HEK293 (cell line): ENCODE measurements around the gene ZNF783.

Source experiments
- BCL6B ChIP-seq: fragments of 450-650 bp; formaldehyde crosslinking; IDR thresholded peaks from 2 replicates; pipeline ENCODE4 v1.5.1; 2017; ENCODE audit warnings: missing biosample characterization, missing genetic modification characterization
- CTCF ChIP-seq: fragments of 450-650 bp; formaldehyde crosslinking; IDR thresholded peaks from 2 replicates; pipeline ENCODE4 v1.5.1; 2016; ENCODE audit warnings: missing biosample characterization, missing genetic modification characterization
- KLF16 ChIP-seq: fragments of 450-650 bp; formaldehyde crosslinking; IDR thresholded peaks from 2 replicates; pipeline ENCODE4 v1.5.1; 2017; ENCODE audit warnings: missing biosample characterization, missing genetic modification characterization
- ZFP37 ChIP-seq: fragments of 450-650 bp; formaldehyde crosslinking; IDR thresholded peaks from 2 replicates; pipeline ENCODE4 v1.5.1; 2016; ENCODE audit warnings: missing biosample characterization, missing genetic modification characterization
- ZNF114 ChIP-seq: fragments of 450-650 bp; formaldehyde crosslinking; IDR thresholded peaks from 2 replicates; pipeline ENCODE4 v1.5.0; 2017; ENCODE audit warnings: missing biosample characterization, missing genetic modification characterization
- ZNF302 ChIP-seq: fragments of 450-650 bp; formaldehyde crosslinking; IDR thresholded peaks from 2 replicates; pipeline ENCODE4 v1.5.1; 2016; ENCODE audit warnings: missing biosample characterization, missing genetic modification characterization, low read depth
- ZNF449 ChIP-seq: fragments of 450-650 bp; formaldehyde crosslinking; IDR thresholded peaks from 2 replicates; pipeline ENCODE4 v1.5.1; 2017; ENCODE audit warnings: missing biosample characterization, mild to moderate bottlenecking, missing genetic modification characterization, moderate library complexity
- ZNF624 ChIP-seq: fragments of 450-650 bp; formaldehyde crosslinking; IDR thresholded peaks from 2 replicates; pipeline ENCODE4 v1.5.1; 2017; ENCODE audit warnings: missing biosample characterization, missing genetic modification characterization
- TF ChIP-seq, protein P1 (sequence below): fragments of 450-650 bp; formaldehyde crosslinking; IDR thresholded peaks from 2 replicates; pipeline ENCODE4 v1.5.1; 2017; ENCODE audit warnings: missing biosample characterization, missing genetic modification characterization
- TF ChIP-seq, protein P2 (sequence below): fragments of 450-650 bp; formaldehyde crosslinking; conservative IDR thresholded peaks from 2 replicates; pipeline ENCODE4 v1.5.1; 2016; ENCODE audit warnings: low read depth, missing biosample characterization, missing genetic modification characterization

GRCh38 chr7:149240637-149241036, 21.4 kb upstream of the ZNF783 start:
- TF ChIP-seq CTCF (tag by site-specific recombination) (no peak), ZFP37 (no peak), ZNF449 (tag by site-specific recombination) (no peak), ZNF114 (tag by site-specific recombination) (no peak), ZNF302 (tag by site-specific recombination) (no peak), BCL6B (no peak), ZNF624 (no peak), KLF16 (no peak)
- TF ChIP-seq, protein P1, sequence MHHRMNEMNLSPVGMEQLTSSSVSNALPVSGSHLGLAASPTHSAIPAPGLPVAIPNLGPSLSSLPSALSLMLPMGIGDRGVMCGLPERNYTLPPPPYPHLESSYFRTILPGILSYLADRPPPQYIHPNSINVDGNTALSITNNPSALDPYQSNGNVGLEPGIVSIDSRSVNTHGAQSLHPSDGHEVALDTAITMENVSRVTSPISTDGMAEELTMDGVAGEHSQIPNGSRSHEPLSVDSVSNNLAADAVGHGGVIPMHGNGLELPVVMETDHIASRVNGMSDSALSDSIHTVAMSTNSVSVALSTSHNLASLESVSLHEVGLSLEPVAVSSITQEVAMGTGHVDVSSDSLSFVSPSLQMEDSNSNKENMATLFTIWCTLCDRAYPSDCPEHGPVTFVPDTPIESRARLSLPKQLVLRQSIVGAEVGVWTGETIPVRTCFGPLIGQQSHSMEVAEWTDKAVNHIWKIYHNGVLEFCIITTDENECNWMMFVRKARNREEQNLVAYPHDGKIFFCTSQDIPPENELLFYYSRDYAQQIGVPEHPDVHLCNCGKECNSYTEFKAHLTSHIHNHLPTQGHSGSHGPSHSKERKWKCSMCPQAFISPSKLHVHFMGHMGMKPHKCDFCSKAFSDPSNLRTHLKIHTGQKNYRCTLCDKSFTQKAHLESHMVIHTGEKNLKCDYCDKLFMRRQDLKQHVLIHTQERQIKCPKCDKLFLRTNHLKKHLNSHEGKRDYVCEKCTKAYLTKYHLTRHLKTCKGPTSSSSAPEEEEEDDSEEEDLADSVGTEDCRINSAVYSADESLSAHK (tag by site-specific recombination), result no peak
- TF ChIP-seq, protein P2, sequence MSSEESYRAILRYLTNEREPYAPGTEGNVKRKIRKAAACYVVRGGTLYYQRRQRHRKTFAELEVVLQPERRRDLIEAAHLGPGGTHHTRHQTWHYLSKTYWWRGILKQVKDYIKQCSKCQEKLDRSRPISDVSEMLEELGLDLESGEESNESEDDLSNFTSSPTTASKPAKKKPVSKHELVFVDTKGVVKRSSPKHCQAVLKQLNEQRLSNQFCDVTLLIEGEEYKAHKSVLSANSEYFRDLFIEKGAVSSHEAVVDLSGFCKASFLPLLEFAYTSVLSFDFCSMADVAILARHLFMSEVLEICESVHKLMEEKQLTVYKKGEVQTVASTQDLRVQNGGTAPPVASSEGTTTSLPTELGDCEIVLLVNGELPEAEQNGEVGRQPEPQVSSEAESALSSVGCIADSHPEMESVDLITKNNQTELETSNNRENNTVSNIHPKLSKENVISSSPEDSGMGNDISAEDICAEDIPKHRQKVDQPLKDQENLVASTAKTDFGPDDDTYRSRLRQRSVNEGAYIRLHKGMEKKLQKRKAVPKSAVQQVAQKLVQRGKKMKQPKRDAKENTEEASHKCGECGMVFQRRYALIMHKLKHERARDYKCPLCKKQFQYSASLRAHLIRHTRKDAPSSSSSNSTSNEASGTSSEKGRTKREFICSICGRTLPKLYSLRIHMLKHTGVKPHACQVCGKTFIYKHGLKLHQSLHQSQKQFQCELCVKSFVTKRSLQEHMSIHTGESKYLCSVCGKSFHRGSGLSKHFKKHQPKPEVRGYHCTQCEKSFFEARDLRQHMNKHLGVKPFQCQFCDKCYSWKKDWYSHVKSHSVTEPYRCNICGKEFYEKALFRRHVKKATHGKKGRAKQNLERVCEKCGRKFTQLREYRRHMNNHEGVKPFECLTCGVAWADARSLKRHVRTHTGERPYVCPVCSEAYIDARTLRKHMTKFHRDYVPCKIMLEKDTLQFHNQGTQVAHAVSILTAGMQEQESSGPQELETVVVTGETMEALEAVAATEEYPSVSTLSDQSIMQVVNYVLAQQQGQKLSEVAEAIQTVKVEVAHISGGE (tag by site-specific recombination), result no peak
